ENCODE data around the gene NPIPA7. TPM values are rescaled to one million over a fixed set of nuclear protein-coding genes. Genes with fewer than 3 reads are reported as not detected.
"Not testable (repeated sequence)": the region's sequence is repeated elsewhere in the genome, so short reads cannot be mapped to it uniquely, and the experiment has no call there.

Gene NPIPA7
- 5.8 TPM for total RNA-seq (ENCODE audit: unreplicated experiment)
- long read RNA-seq, result 0 reads

GRCh38 chr16:16378840-16379239 is at the start of gene NPIPA7:
Gene NPIPA7 (plus strand): TSS chr16:16379140. CDS start chr16:16379245, 105 bp downstream.
- not testable (repeated sequence) for H3K4me1 Mint-ChIP-seq (ENCODE audit: unreplicated experiment); H3K4me3 Mint-ChIP-seq (ENCODE audit: unreplicated experiment); H3K27me3 Mint-ChIP-seq (ENCODE audit: unreplicated experiment); H3K36me3 Mint-ChIP-seq (ENCODE audit: low read depth, unreplicated experiment); DNase-seq (ENCODE audit: low spot score); H3K27ac Mint-ChIP-seq (ENCODE audit: unreplicated experiment); H3K9me3 Mint-ChIP-seq (ENCODE audit: unreplicated experiment)

- H3K4me3 Mint-ChIP-seq (ENCODE audit: unreplicated experiment); H3K36me3 Mint-ChIP-seq (ENCODE audit: low read depth, unreplicated experiment): not testable (repeated sequence)
Measured at GRCh38 chr16:16331466-16331865, 47.5 kb upstream of the NPIPA7 start.

GRCh38 chr16:16357556-16357955 is 21.4 kb upstream of the NPIPA7 start:
- H3K36me3 Mint-ChIP-seq (ENCODE audit: low read depth, unreplicated experiment); H3K9me3 Mint-ChIP-seq (ENCODE audit: unreplicated experiment); DNase-seq (ENCODE audit: low spot score); H3K27me3 Mint-ChIP-seq (ENCODE audit: unreplicated experiment); H3K27ac Mint-ChIP-seq (ENCODE audit: unreplicated experiment); H3K4me1 Mint-ChIP-seq (ENCODE audit: unreplicated experiment); H3K4me3 Mint-ChIP-seq (ENCODE audit: unreplicated experiment): not testable (repeated sequence)

More at GRCh38 chr16:16331466-16331865, 47.5 kb upstream of the NPIPA7 start:
- H3K27me3 Mint-ChIP-seq (ENCODE audit: unreplicated experiment); DNase-seq (ENCODE audit: low spot score); H3K27ac Mint-ChIP-seq (ENCODE audit: unreplicated experiment); H3K9me3 Mint-ChIP-seq (ENCODE audit: unreplicated experiment); H3K4me1 Mint-ChIP-seq (ENCODE audit: unreplicated experiment): not testable (repeated sequence)

- H3K9me3 Mint-ChIP-seq (ENCODE audit: unreplicated experiment); H3K4me1 Mint-ChIP-seq (ENCODE audit: unreplicated experiment); H3K27me3 Mint-ChIP-seq (ENCODE audit: unreplicated experiment); H3K27ac Mint-ChIP-seq (ENCODE audit: unreplicated experiment); H3K36me3 Mint-ChIP-seq (ENCODE audit: low read depth, unreplicated experiment); H3K4me3 Mint-ChIP-seq (ENCODE audit: unreplicated experiment): not testable (repeated sequence)
- DNase-seq (ENCODE audit: low spot score), result peak; percentile 1
Measured at GRCh38 chr16:16358539-16359240, 20.2 kb upstream of the NPIPA7 start.

- not testable (repeated sequence) for H3K4me3 Mint-ChIP-seq (ENCODE audit: unreplicated experiment); H3K27me3 Mint-ChIP-seq (ENCODE audit: unreplicated experiment); H3K9me3 Mint-ChIP-seq (ENCODE audit: unreplicated experiment); H3K27ac Mint-ChIP-seq (ENCODE audit: unreplicated experiment); H3K36me3 Mint-ChIP-seq (ENCODE audit: low read depth, unreplicated experiment); H3K4me1 Mint-ChIP-seq (ENCODE audit: unreplicated experiment)
- DNase-seq (ENCODE audit: low spot score), result peak; percentile 1
Measured at GRCh38 chr16:16363595-16363994, 15.3 kb upstream of the NPIPA7 start.

GRCh38 chr16:16364100-16364499 is 14.8 kb upstream of the NPIPA7 start:
- H3K36me3 Mint-ChIP-seq (ENCODE audit: low read depth, unreplicated experiment); H3K27me3 Mint-ChIP-seq (ENCODE audit: unreplicated experiment); H3K4me3 Mint-ChIP-seq (ENCODE audit: unreplicated experiment); H3K9me3 Mint-ChIP-seq (ENCODE audit: unreplicated experiment); H3K27ac Mint-ChIP-seq (ENCODE audit: unreplicated experiment); DNase-seq (ENCODE audit: low spot score); H3K4me1 Mint-ChIP-seq (ENCODE audit: unreplicated experiment): not testable (repeated sequence)

- not testable (repeated sequence) for H3K27ac Mint-ChIP-seq (ENCODE audit: unreplicated experiment); H3K9me3 Mint-ChIP-seq (ENCODE audit: unreplicated experiment); H3K4me3 Mint-ChIP-seq (ENCODE audit: unreplicated experiment)
Measured at GRCh38 chr16:16364701-16365100, 14.2 kb upstream of the NPIPA7 start.

GRCh38 chr16:16365319-16365718 is 13.6 kb upstream of the NPIPA7 start:
- not testable (repeated sequence) for H3K36me3 Mint-ChIP-seq (ENCODE audit: low read depth, unreplicated experiment); H3K27me3 Mint-ChIP-seq (ENCODE audit: unreplicated experiment); H3K4me1 Mint-ChIP-seq (ENCODE audit: unreplicated experiment); H3K9me3 Mint-ChIP-seq (ENCODE audit: unreplicated experiment); H3K27ac Mint-ChIP-seq (ENCODE audit: unreplicated experiment); H3K4me3 Mint-ChIP-seq (ENCODE audit: unreplicated experiment)
- DNase-seq (ENCODE audit: low spot score), result peak; percentile 1

More at GRCh38 chr16:16364701-16365100, 14.2 kb upstream of the NPIPA7 start:
- not testable (repeated sequence) for H3K27me3 Mint-ChIP-seq (ENCODE audit: unreplicated experiment); H3K4me1 Mint-ChIP-seq (ENCODE audit: unreplicated experiment); H3K36me3 Mint-ChIP-seq (ENCODE audit: low read depth, unreplicated experiment); DNase-seq (ENCODE audit: low spot score)

- H3K4me3 Mint-ChIP-seq (ENCODE audit: unreplicated experiment); H3K9me3 Mint-ChIP-seq (ENCODE audit: unreplicated experiment); H3K27ac Mint-ChIP-seq (ENCODE audit: unreplicated experiment); H3K36me3 Mint-ChIP-seq (ENCODE audit: low read depth, unreplicated experiment); H3K27me3 Mint-ChIP-seq (ENCODE audit: unreplicated experiment); DNase-seq (ENCODE audit: low spot score); H3K4me1 Mint-ChIP-seq (ENCODE audit: unreplicated experiment): not testable (repeated sequence)
Measured at GRCh38 chr16:16365851-16366250, 13.1 kb upstream of the NPIPA7 start.

- H3K4me1 Mint-ChIP-seq (ENCODE audit: unreplicated experiment); H3K27me3 Mint-ChIP-seq (ENCODE audit: unreplicated experiment); H3K9me3 Mint-ChIP-seq (ENCODE audit: unreplicated experiment); H3K4me3 Mint-ChIP-seq (ENCODE audit: unreplicated experiment); H3K36me3 Mint-ChIP-seq (ENCODE audit: low read depth, unreplicated experiment); H3K27ac Mint-ChIP-seq (ENCODE audit: unreplicated experiment): not testable (repeated sequence)
- DNase-seq (ENCODE audit: low spot score), result peak; percentile 2
Measured at GRCh38 chr16:16366552-16367284, 12.2 kb upstream of the NPIPA7 start.

GRCh38 chr16:16367285-16367628 is 11.7 kb upstream of the NPIPA7 start:
- H3K27me3 Mint-ChIP-seq (ENCODE audit: unreplicated experiment); H3K36me3 Mint-ChIP-seq (ENCODE audit: low read depth, unreplicated experiment); DNase-seq (ENCODE audit: low spot score); H3K9me3 Mint-ChIP-seq (ENCODE audit: unreplicated experiment); H3K4me1 Mint-ChIP-seq (ENCODE audit: unreplicated experiment); H3K4me3 Mint-ChIP-seq (ENCODE audit: unreplicated experiment); H3K27ac Mint-ChIP-seq (ENCODE audit: unreplicated experiment): not testable (repeated sequence)

- not testable (repeated sequence) for H3K9me3 Mint-ChIP-seq (ENCODE audit: unreplicated experiment); H3K27me3 Mint-ChIP-seq (ENCODE audit: unreplicated experiment); H3K4me1 Mint-ChIP-seq (ENCODE audit: unreplicated experiment); H3K4me3 Mint-ChIP-seq (ENCODE audit: unreplicated experiment); H3K36me3 Mint-ChIP-seq (ENCODE audit: low read depth, unreplicated experiment); H3K27ac Mint-ChIP-seq (ENCODE audit: unreplicated experiment)
- DNase-seq (ENCODE audit: low spot score), result peak; percentile 2
Measured at GRCh38 chr16:16369081-16369856, 9.7 kb upstream of the NPIPA7 start.
